ENCODE results near the gene KIR3DL2.
"Not testable (repeated sequence)": the region's sequence is repeated elsewhere in the genome, so short reads cannot be mapped to it uniquely, and the experiment has no call there.

GRCh38 chr19:54824416-54824815 is 25.8 kb upstream of the KIR3DL2 start:
- TF ChIP-seq CTCF (conservative IDR thresholded peaks at IDR 0.05; ENCODE audit: low read depth, low read length); MAFK (IDR thresholded peaks at IDR 0.05; ENCODE audit: low read depth, low read length); RAD21 (IDR thresholded peaks at IDR 0.05; ENCODE audit: low read length): not testable (repeated sequence)
